GM13976 (cell line): ENCODE results near the gene VGF.
A peak's percentile ranks its signal among the peaks of the same experiment; 100 is the strongest.

Source experiments
- DNase-seq: peaks from one replicate; pipeline ENCODE4 v3.0.0; 2012; ENCODE audit warnings: low spot score
- in situ Hi-C: fragments of 300-500 bp; cut with MboI; formaldehyde crosslinking; loops from one replicate; pipeline ENCODE4 v1.12.0; 2022; ENCODE audit warnings: low sequenced_read_pairs, mixed read lengths, inconsistent platforms; ENCODE audit not compliant: unreplicated experiment
- TF ChIP-seq, protein P1 (sequence below): IDR thresholded peaks from 2 replicates; pipeline ENCODE4 v1.5.1; 2012; ENCODE audit warnings: borderline replicate concordance, mild to moderate bottlenecking; ENCODE audit not compliant: insufficient read depth; ENCODE audit errors: extremely low read depth, missing control alignments, control extremely low read depth

VGF gene

GRCh38 chr7:101162551-101163278 is 2.7 kb downstream of the VGF start:
- DNase-seq: peak; percentile 55
- TF ChIP-seq, protein P1, sequence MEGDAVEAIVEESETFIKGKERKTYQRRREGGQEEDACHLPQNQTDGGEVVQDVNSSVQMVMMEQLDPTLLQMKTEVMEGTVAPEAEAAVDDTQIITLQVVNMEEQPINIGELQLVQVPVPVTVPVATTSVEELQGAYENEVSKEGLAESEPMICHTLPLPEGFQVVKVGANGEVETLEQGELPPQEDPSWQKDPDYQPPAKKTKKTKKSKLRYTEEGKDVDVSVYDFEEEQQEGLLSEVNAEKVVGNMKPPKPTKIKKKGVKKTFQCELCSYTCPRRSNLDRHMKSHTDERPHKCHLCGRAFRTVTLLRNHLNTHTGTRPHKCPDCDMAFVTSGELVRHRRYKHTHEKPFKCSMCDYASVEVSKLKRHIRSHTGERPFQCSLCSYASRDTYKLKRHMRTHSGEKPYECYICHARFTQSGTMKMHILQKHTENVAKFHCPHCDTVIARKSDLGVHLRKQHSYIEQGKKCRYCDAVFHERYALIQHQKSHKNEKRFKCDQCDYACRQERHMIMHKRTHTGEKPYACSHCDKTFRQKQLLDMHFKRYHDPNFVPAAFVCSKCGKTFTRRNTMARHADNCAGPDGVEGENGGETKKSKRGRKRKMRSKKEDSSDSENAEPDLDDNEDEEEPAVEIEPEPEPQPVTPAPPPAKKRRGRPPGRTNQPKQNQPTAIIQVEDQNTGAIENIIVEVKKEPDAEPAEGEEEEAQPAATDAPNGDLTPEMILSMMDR: no peak
- in situ Hi-C loops: no loop called here

DNA sequence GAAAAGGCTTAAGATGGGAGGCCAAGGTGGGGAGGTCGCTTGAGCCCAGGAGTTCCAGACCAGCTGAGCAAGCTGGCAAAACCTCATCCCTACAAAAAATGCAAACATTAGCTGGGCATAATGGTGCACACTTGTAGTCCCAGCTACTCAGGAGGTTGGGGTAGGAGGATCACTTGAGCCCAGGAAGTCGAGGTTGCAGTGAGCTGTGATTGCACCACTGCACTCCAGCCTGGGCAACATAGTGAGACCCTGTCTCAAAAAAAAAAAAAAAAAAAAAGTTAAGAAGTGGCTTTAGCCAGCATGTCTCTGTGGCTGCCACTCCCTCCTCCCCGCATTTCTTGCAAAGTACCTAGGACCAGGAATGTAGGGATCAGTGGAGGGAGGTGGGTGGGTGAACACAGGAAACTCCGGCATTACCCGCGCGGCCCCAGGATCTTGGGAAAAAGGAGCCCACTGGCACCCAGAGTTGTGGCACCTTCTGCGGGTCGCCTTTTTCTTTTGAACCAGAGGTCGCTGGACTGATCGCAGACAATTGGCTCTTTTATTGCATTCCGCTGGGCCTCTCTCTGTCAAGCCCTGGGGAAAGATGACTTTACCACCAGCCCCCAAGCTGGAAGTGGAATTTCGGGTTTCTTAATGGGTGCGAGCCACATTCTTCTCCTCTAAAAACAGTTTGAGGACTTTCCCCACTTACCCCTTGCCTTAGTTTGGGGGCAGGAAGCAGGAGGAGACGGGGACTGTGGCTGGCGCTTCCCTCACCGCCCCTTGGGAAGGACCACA is 3.5 kb downstream of the VGF start:
- DNase-seq: no peak
- in situ Hi-C loops: no loop called here
- TF ChIP-seq, protein P1: no peak

- TF ChIP-seq, protein P1: no peak
- DNase-seq: no peak
- in situ Hi-C loops: no loop called here
Measured at GRCh38 chr7:101160910-101161309, 4.5 kb downstream of the VGF start.

- in situ Hi-C loops: no loop called here
- TF ChIP-seq, protein P1: no peak
Measured at GRCh38 chr7:101159696-101160674, 5.4 kb downstream of the VGF start.

GRCh38 chr7:101156866-101157589 is 8.3 kb downstream of the VGF start:
- DNase-seq: no peak
- TF ChIP-seq, protein P1: no peak
- in situ Hi-C loops: no loop called here

More at GRCh38 chr7:101159696-101160674, 5.4 kb downstream of the VGF start:
- no peak for DNase-seq
